ENCODE data around the gene ZCCHC12.

- TF ChIP-seq CTCF (IDR thresholded peaks at IDR 0.05) (no peak), POLR2A (IDR thresholded peaks at IDR 0.05) (no peak)
Measured at GRCh38 chrX:118853596-118853995, 30.0 kb downstream of the ZCCHC12 start.

All from testis (tissue), 2 donors.